ENCODE measurements around the gene ADNP2.
A peak's percentile ranks its signal among the peaks of the same experiment; 100 is the strongest.

ADNP2 gene

DNA sequence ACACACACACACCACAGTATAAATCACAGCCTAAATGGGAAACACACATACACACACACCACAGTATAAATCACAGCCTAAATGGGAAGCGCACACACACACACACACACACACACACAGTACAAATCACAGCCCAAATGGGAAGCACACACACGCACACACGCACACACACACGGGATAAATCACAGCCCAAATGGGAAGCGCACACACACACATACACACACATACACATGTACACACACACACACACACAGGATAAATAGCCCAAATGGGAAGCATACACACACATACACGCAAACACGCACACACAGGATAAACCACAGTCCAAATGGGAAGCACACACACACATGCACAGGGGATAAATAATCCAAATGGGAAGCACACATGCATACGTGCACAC lies 68.1 kb downstream of the ADNP2 start:
- H3K36me3 ChIP-seq (replicated peaks; ENCODE audit: low read depth, low read length), result no peaks in the 10 kb centered on the region
- H3K4me2 ChIP-seq (ENCODE audit: low read length), result no peak overlapping the region
- H3K27me3 ChIP-seq (ENCODE audit: low read depth, low read length), result peaks cover 86% of the 10 kb centered on the region
- H3K9me3 ChIP-seq (ENCODE audit: insufficient read depth, low read length), result no peaks in the 10 kb centered on the region
- H3K4me3 ChIP-seq (ENCODE audit: low read length), result no peak overlapping the region
- TF ChIP-seq EZH2phosphoT487 (IDR thresholded peaks at IDR 0.05; ENCODE audit: low read depth), result no peak
- TF ChIP-seq, protein P1, sequence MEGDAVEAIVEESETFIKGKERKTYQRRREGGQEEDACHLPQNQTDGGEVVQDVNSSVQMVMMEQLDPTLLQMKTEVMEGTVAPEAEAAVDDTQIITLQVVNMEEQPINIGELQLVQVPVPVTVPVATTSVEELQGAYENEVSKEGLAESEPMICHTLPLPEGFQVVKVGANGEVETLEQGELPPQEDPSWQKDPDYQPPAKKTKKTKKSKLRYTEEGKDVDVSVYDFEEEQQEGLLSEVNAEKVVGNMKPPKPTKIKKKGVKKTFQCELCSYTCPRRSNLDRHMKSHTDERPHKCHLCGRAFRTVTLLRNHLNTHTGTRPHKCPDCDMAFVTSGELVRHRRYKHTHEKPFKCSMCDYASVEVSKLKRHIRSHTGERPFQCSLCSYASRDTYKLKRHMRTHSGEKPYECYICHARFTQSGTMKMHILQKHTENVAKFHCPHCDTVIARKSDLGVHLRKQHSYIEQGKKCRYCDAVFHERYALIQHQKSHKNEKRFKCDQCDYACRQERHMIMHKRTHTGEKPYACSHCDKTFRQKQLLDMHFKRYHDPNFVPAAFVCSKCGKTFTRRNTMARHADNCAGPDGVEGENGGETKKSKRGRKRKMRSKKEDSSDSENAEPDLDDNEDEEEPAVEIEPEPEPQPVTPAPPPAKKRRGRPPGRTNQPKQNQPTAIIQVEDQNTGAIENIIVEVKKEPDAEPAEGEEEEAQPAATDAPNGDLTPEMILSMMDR (IDR thresholded peaks at IDR 0.05; ENCODE audit: low read depth, low read length), result no peak
- H2AFZ ChIP-seq (ENCODE audit: low read depth, low read length), result no peak overlapping the region
- H3K27ac ChIP-seq (ENCODE audit: low read length), result no peak overlapping the region
- no peaks in the 10 kb centered on the region for H3K79me2 ChIP-seq (ENCODE audit: low read length)
- H4K20me1 ChIP-seq (ENCODE audit: insufficient read depth, low read length), result peaks cover 52% of the 10 kb centered on the region
- H3K4me1 ChIP-seq (ENCODE audit: low read length), result peaks cover 21% of the 10 kb centered on the region
- no peak overlapping the region for H3K9ac ChIP-seq (ENCODE audit: low read length)

GRCh38 chr18:80178935-80179818 lies 70.1 kb downstream of the ADNP2 start:
- Histone ChIP-seq H3K79me2 (ENCODE audit: low read length) (no peaks in the 10 kb centered on the region), H2AFZ (ENCODE audit: low read depth, low read length) (no peak overlapping the region), H3K27ac (ENCODE audit: low read length) (no peak overlapping the region), H3K27me3 (ENCODE audit: low read depth, low read length) (peaks cover 82% of the 10 kb centered on the region), H3K9me3 (ENCODE audit: insufficient read depth, low read length) (no peaks in the 10 kb centered on the region), H3K4me2 (ENCODE audit: low read length) (peak overlapping the region; percentile 81), H3K4me3 (ENCODE audit: low read length) (peak overlapping the region; percentile 54), H3K36me3 (replicated peaks; ENCODE audit: low read depth, low read length) (no peaks in the 10 kb centered on the region), H3K9ac (ENCODE audit: low read length) (no peak overlapping the region), H3K4me1 (ENCODE audit: low read length) (peaks cover 21% of the 10 kb centered on the region), H4K20me1 (ENCODE audit: insufficient read depth, low read length) (peaks cover 49% of the 10 kb centered on the region)
- TF ChIP-seq, protein P1 (IDR thresholded peaks at IDR 0.05; ENCODE audit: low read depth, low read length), result no peak
- TF ChIP-seq EZH2phosphoT487 (IDR thresholded peaks at IDR 0.05; ENCODE audit: low read depth), result no peak

GRCh38 chr18:80179857-80180558 lies 70.9 kb downstream of the ADNP2 start:
- no peak overlapping the region; the same call in 1 of the 2 replicates for H3K9ac ChIP-seq (ENCODE audit: low read length)
- no peak overlapping the region for H3K27ac ChIP-seq (ENCODE audit: low read length)
- H3K4me3 ChIP-seq (ENCODE audit: low read length), result peak overlapping the region; percentile 54
- no peaks in the 10 kb centered on the region for H3K79me2 ChIP-seq (ENCODE audit: low read length)
- H3K4me2 ChIP-seq (ENCODE audit: low read length), result peak overlapping the region; percentile 81
- H2AFZ ChIP-seq (ENCODE audit: low read depth, low read length), result no peak overlapping the region
- no peaks in the 10 kb centered on the region for H3K9me3 ChIP-seq (ENCODE audit: insufficient read depth, low read length)
- H3K27me3 ChIP-seq (ENCODE audit: low read depth, low read length), result peaks cover 85% of the 10 kb centered on the region
- TF ChIP-seq, protein P1 (IDR thresholded peaks at IDR 0.05; ENCODE audit: low read depth, low read length), result no peak
- no peak for TF ChIP-seq EZH2phosphoT487 (IDR thresholded peaks at IDR 0.05; ENCODE audit: low read depth)
- peaks cover 21% of the 10 kb centered on the region for H3K4me1 ChIP-seq (ENCODE audit: low read length)
- no peaks in the 10 kb centered on the region for H3K36me3 ChIP-seq (replicated peaks; ENCODE audit: low read depth, low read length)
- H4K20me1 ChIP-seq (ENCODE audit: insufficient read depth, low read length), result peaks cover 48% of the 10 kb centered on the region
